WTC11 (cell line): Measurements from ENCODE around the gene CCDC24. TPM values are rescaled to one million over a fixed set of nuclear protein-coding genes. Genes with fewer than 3 reads are reported as not detected.
A peak's percentile ranks its signal among the peaks of the same experiment; 100 is the strongest.

Experiments
- ATAC-seq: fragments of 200-7000 bp; cut with Tn5 transposase; 2 replicates; pipeline ENCODE4 v1.10.0; 2021; ENCODE audit warnings: mild to moderate bottlenecking, moderate library complexity
- CTCF ChIA-PET: fragments of 300-600 bp; sonication (Branson Sonifier 250); formaldehyde crosslinking; loops from one replicate; lab custom pipeline; 2021; ENCODE audit warnings: antibody characterized with exemption; lab: Charles Lee
- POLR2A ChIA-PET: fragments of 350-600 bp; sonication (Branson Sonifier 250); formaldehyde crosslinking; loops from one replicate; lab custom pipeline; 2021; ENCODE audit warnings: antibody characterized with exemption; lab: Charles Lee
- DNase-seq: peaks from one replicate; pipeline ENCODE4 v3.0.0; 2021; ENCODE audit warnings: low spot score
- H3K27ac Mint-ChIP-seq: 2 replicates; pipeline ENCODE4 v1.8.0; 2021; ENCODE audit warnings: mixed read lengths
- H3K27me3 Mint-ChIP-seq: 2 replicates; pipeline ENCODE4 v1.8.0; 2021; ENCODE audit warnings: low read depth, mild to moderate bottlenecking, moderate library complexity, mixed read lengths
- H3K36me3 Mint-ChIP-seq: 2 replicates; pipeline ENCODE4 v1.8.0; 2021; ENCODE audit warnings: mixed read lengths
- H3K4me1 Mint-ChIP-seq: 2 replicates; pipeline ENCODE4 v1.8.0; 2022; ENCODE audit warnings: mixed read lengths
- H3K4me3 Mint-ChIP-seq: 2 replicates; pipeline ENCODE4 v1.8.0; 2021; ENCODE audit warnings: mild to moderate bottlenecking, moderate library complexity, mixed read lengths
- H3K9me3 Mint-ChIP-seq: 2 replicates; pipeline ENCODE4 v1.8.0; 2021; ENCODE audit warnings: mixed read lengths
- AFF4 ChIP-seq: sonication (generic); formaldehyde crosslinking; IDR thresholded peaks from 2 replicates; pipeline ENCODE4 v1.8.1; 2023; ENCODE audit warnings: mild to moderate bottlenecking, missing genetic modification reagents, borderline replicate concordance
- ATF1 ChIP-seq: sonication (generic); formaldehyde crosslinking; IDR thresholded peaks from 2 replicates; pipeline ENCODE4 v1.8.1; 2023; ENCODE audit warnings: mild to moderate bottlenecking, moderate library complexity, missing genetic modification reagents
- CBFB ChIP-seq: sonication (generic); formaldehyde crosslinking; IDR thresholded peaks from 2 replicates; pipeline ENCODE4 v1.8.1; 2022; ENCODE audit warnings: mild to moderate bottlenecking, low read depth, missing genetic modification reagents
- CREB1 ChIP-seq: sonication (generic); formaldehyde crosslinking; IDR thresholded peaks from 2 replicates; pipeline ENCODE4 v1.8.0; 2023; ENCODE audit warnings: mild to moderate bottlenecking, missing genetic modification reagents
- E2F4 ChIP-seq: sonication (generic); formaldehyde crosslinking; IDR thresholded peaks from 2 replicates; pipeline ENCODE4 v1.8.1; 2022; ENCODE audit warnings: low read depth, mild to moderate bottlenecking, moderate library complexity, missing genetic modification reagents, borderline replicate concordance
- ELF4 ChIP-seq: sonication (generic); formaldehyde crosslinking; IDR thresholded peaks from 2 replicates; pipeline ENCODE4 v1.8.1; 2022; ENCODE audit warnings: low read depth, mild to moderate bottlenecking, moderate library complexity, missing genetic modification reagents
- EMX1 ChIP-seq: fragments of 250-450 bp; sonication (Bioruptor Pico); IDR thresholded peaks from 2 replicates; pipeline ENCODE4 v1.8.0; 2021; ENCODE audit warnings: mild to moderate bottlenecking
- ETV6 ChIP-seq: sonication (generic); formaldehyde crosslinking; IDR thresholded peaks from 2 replicates; pipeline ENCODE4 v1.8.1; 2022; ENCODE audit warnings: mild to moderate bottlenecking, missing genetic modification reagents
- FOXK1 ChIP-seq: sonication (generic); formaldehyde crosslinking; IDR thresholded peaks from 2 replicates; pipeline ENCODE4 v1.8.0; 2022; ENCODE audit warnings: mild to moderate bottlenecking, moderate library complexity, missing genetic modification reagents
- MAX ChIP-seq: sonication (generic); formaldehyde crosslinking; IDR thresholded peaks from 2 replicates; pipeline ENCODE4 v1.8.0; 2022; ENCODE audit warnings: mild to moderate bottlenecking, missing genetic modification reagents
- MXD4 ChIP-seq: fragments of 250-450 bp; sonication (Bioruptor Pico); IDR thresholded peaks from 2 replicates; pipeline ENCODE4 v1.8.0; 2021; ENCODE audit warnings: mild to moderate bottlenecking, moderate library complexity, borderline replicate concordance
- NR1H2 ChIP-seq: sonication (generic); formaldehyde crosslinking; IDR thresholded peaks from 2 replicates; pipeline ENCODE4 v1.9.0; 2021; ENCODE audit warnings: mild to moderate bottlenecking, moderate library complexity, missing genetic modification reagents
- PRRX2 ChIP-seq: fragments of 250-450 bp; sonication (Bioruptor Pico); IDR thresholded peaks from 2 replicates; pipeline ENCODE4 v1.8.0; 2021; ENCODE audit warnings: mild to moderate bottlenecking
- SOX15 ChIP-seq: fragments of 250-450 bp; sonication (Bioruptor Pico); IDR thresholded peaks from 2 replicates; pipeline ENCODE4 v1.9.0; 2021; ENCODE audit warnings: mild to moderate bottlenecking
- TEAD1 ChIP-seq: sonication (generic); formaldehyde crosslinking; IDR thresholded peaks from 2 replicates; pipeline ENCODE4 v1.8.0; 2022; ENCODE audit warnings: mild to moderate bottlenecking, missing genetic modification reagents
- TEAD4 ChIP-seq: sonication (generic); formaldehyde crosslinking; IDR thresholded peaks from 2 replicates; pipeline ENCODE4 v1.8.0; 2022; ENCODE audit warnings: mild to moderate bottlenecking, missing genetic modification reagents
- ZNF121 ChIP-seq: sonication (generic); formaldehyde crosslinking; IDR thresholded peaks from 2 replicates; pipeline ENCODE4 v1.8.0; 2023; ENCODE audit warnings: missing genetic modification reagents
- total RNA-seq: library from RNA; stranded (reverse); gene quantifications from 3 replicates; pipeline ENCODE4 v1.2.3, GENCODE V29; 2021

CCDC24 gene
- total RNA-seq, 1 experiment from 2014 or later: 12.1 TPM

GRCh38 chr1:44012404-44012803 lies 21.0 kb downstream of the CCDC24 start (continued):
- TF ChIP-seq MAX (CRISPR knock-in tag) (no peak), CREB1 (CRISPR knock-in tag) (no peak), CBFB (CRISPR knock-in tag) (no peak), PRRX2 (CRISPR knock-in tag) (no peak), E2F4 (CRISPR knock-in tag) (no peak), FOXK1 (no peak), SOX15 (CRISPR knock-in tag) (no peak)

DNA sequence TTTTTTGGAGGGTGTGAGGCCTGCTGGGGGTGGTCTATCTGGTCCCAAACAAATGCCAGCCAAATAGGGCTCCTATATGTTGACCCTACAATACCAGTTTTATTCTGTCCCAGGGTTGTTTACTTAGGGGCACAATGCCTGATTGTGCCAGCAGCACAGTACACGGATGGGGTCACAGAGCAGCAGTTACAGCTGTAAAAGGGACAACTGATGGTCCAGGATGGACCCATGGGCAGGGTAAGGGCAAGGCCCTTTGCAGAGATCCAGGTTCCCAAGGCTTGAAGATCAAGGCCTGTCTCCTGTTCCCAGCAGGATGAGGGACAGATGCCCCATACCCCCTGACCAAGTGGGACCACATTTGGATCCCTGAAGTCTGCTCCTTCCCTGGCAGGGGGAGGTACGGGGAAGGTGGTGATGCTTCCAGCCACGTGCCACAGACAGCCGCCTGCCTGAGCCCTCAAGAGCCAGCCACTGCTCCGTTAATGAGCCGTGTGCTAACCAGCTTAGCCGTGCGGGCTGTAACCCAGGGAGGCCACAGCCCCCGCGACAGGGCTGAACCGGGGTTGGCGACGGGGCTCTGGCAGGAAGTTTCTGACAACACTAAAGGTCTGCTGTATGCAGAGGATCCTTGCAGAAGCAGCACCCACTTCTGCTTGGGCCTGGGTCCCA lies 21.7 kb downstream of the CCDC24 start:
- H3K27ac Mint-ChIP-seq: no peak overlapping the region
- POLR2A ChIA-PET: no interaction called here

DNA sequence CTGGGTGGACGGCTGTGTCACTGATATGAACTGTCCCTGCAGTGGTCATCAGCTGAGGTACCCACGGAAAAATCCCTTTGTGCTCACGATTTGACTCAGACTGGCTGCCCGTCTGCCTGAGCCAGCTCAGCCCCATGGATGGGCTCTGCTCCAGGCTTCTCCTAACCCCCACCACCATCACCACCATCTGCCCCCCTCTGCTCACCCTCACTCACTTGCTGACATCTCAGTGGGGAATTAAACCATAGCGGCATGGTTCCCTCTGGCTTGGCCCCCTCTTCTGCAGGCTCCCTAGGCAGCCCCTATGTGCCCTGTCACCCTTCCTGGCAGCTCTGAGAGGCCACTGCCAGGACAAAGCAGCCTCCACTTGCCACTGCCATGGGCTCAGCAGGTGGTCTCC lies 22.6 kb downstream of the CCDC24 start:
- ChIA-PET POLR2A (interaction anchor here (0.6 to 0.8 kb wide), 2 partner anchors 21 to 728 kb away, joined by 5 to 7 read pairs; no protein-coding TSS in a partner anchor), CTCF (interaction anchor here (1.8 to 4.3 kb wide), 3 partner anchors 8 to 21 kb away, joined by 5 to 35 read pairs (median 8); no protein-coding TSS in a partner anchor)
- Mint-ChIP-seq H3K27ac (peak overlapping the region; percentile 22; the same call in 1 of the 2 replicates), H3K36me3 (no peaks in the 10 kb centered on the region), H3K27me3 (no peaks in the 10 kb centered on the region), H3K4me3 (no peak overlapping the region), H3K4me1 (peaks cover 7% of the 10 kb centered on the region), H3K9me3 (no peaks in the 10 kb centered on the region)
- no peak for ATAC-seq
- DNase-seq: no peak
- no peak for TF ChIP-seq AFF4 (CRISPR knock-in tag)
- no peak for TF ChIP-seq ELF4 (CRISPR knock-in tag)
- peak; percentile 83; the same call in 1 of the 2 replicates for TF ChIP-seq ZNF121 (CRISPR knock-in tag)
- TF ChIP-seq TEAD1 (CRISPR knock-in tag): no peak

More for the DNA sequence above, 21.7 kb downstream of the CCDC24 start:
- Mint-ChIP-seq H3K9me3 (no peaks in the 10 kb centered on the region), H3K36me3 (peaks cover 3% of the 10 kb centered on the region; the same call in 1 of the 2 replicates), H3K27me3 (no peaks in the 10 kb centered on the region), H3K4me1 (peaks cover 7% of the 10 kb centered on the region), H3K4me3 (no peak overlapping the region)
- TF ChIP-seq MAX (CRISPR knock-in tag) (no peak), EMX1 (CRISPR knock-in tag) (no peak), ETV6 (CRISPR knock-in tag) (no peak), ATF1 (CRISPR knock-in tag) (no peak), NR1H2 (CRISPR knock-in tag) (no peak), TEAD4 (CRISPR knock-in tag) (no peak), MXD4 (CRISPR knock-in tag) (no peak), ELF4 (CRISPR knock-in tag) (no peak)
- CTCF ChIA-PET: interaction anchor here (0.6 to 4.3 kb wide), 2 partner anchors 22 to 25 kb away, joined by 4 to 35 read pairs; no protein-coding TSS in a partner anchor
- no peak for DNase-seq
- ATAC-seq: no peak
